ENCODE measurements around the gene BABAM2.

Gene BABAM2

DNA sequence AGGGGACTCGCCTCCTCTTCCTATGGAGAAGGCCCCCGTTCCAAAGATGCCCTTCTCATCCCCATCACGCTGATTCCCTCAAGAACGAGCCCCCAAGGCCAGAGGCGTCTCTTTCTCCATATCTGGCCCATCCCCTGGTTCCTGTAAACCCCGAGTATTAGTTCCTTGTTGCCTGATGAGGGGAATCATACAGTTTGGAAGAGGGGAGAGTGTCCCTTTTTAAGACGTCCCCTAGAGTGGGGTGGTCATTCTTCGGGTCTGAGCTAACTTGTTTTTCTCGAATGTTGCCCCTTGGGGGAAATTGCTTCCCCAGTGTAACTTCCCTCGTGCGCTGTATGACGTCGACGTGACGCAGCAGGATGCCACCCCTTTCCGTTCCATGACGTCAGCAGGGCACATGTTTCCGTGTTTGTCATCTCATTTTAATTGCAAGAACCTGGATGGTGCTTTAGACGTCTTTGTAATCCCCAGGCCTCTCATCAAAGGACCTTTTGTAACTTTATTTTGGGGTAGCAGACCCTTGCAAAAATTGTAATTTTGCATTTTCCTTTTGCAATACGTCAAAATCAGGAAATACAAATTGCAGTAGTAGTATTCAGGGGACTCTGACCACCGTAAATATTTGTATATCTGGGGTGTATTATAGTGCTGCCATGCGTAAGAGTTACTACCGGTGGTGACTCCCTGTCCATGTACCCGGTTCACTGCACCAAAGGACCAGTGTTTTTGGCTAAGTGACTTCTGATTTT is 569 bp downstream of the BABAM2 start (continued):
- TF ChIP-seq ZNF544 (tag by site-specific recombination; IDR thresholded peaks at IDR 0.05), result no peak
- no peak for TF ChIP-seq ZNF133 (tag by site-specific recombination; IDR thresholded peaks at IDR 0.05)
- no peak for TF ChIP-seq FEZF1 (tag by site-specific recombination; IDR thresholded peaks at IDR 0.05)
- TF ChIP-seq ELK4 (IDR thresholded peaks at IDR 0.05; ENCODE audit: borderline replicate concordance, low read depth, low read length), result no peak
- no peak for TF ChIP-seq TRIM28 (IDR thresholded peaks at IDR 0.05; ENCODE audit: borderline replicate concordance, low read length)
- TF ChIP-seq ZNF175 (tag by site-specific recombination; IDR thresholded peaks at IDR 0.05), result no peak
- TF ChIP-seq ZNF580 (tag by site-specific recombination; IDR thresholded peaks at IDR 0.05), result no peak
- TF ChIP-seq ZNF24 (tag by site-specific recombination; IDR thresholded peaks at IDR 0.05), result no peak
- no peak for TF ChIP-seq ZNF184 (tag by site-specific recombination; IDR thresholded peaks at IDR 0.05)
- no peak for TF ChIP-seq KLF16 (tag by site-specific recombination; IDR thresholded peaks at IDR 0.05)
- no peak for TF ChIP-seq SETDB1 (IDR thresholded peaks at IDR 0.05; ENCODE audit: insufficient read length, low read length)
- peak; percentile 25; the same call in 1 of the 2 replicates for TF ChIP-seq ZNF76 (tag by site-specific recombination; IDR thresholded peaks at IDR 0.05; ENCODE audit: borderline replicate concordance, low read depth)
- TF ChIP-seq, protein P1, sequence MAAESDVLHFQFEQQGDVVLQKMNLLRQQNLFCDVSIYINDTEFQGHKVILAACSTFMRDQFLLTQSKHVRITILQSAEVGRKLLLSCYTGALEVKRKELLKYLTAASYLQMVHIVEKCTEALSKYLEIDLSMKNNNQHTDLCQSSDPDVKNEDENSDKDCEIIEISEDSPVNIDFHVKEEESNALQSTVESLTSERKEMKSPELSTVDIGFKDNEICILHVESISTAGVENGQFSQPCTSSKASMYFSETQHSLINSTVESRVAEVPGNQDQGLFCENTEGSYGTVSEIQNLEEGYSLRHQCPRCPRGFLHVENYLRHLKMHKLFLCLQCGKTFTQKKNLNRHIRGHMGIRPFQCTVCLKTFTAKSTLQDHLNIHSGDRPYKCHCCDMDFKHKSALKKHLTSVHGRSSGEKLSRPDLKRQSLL (tag by site-specific recombination; IDR thresholded peaks at IDR 0.05), result no peak
- TF ChIP-seq ZNF341 (tag by site-specific recombination; IDR thresholded peaks at IDR 0.05; ENCODE audit: low read depth), result 0 out of 2 replicates have a peak, but pooled peaks have one; percentile 13
- TF ChIP-seq KLF17 (tag by site-specific recombination; IDR thresholded peaks at IDR 0.05), result no peak
- no peak for TF ChIP-seq ZNF596 (tag by site-specific recombination; IDR thresholded peaks at IDR 0.05)
- TF ChIP-seq MZF1 (tag by site-specific recombination; IDR thresholded peaks at IDR 0.05; ENCODE audit: borderline replicate concordance), result no peak
- TF ChIP-seq ZNF529 (tag by site-specific recombination; IDR thresholded peaks at IDR 0.05; ENCODE audit: insufficient replicate concordance), result no peak
- TF ChIP-seq, protein P2, sequence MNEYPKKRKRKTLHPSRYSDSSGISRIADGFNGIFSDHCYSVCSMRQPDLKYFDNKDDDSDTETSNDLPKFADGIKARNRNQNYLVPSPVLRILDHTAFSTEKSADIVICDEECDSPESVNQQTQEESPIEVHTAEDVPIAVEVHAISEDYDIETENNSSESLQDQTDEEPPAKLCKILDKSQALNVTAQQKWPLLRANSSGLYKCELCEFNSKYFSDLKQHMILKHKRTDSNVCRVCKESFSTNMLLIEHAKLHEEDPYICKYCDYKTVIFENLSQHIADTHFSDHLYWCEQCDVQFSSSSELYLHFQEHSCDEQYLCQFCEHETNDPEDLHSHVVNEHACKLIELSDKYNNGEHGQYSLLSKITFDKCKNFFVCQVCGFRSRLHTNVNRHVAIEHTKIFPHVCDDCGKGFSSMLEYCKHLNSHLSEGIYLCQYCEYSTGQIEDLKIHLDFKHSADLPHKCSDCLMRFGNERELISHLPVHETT (tag by site-specific recombination; IDR thresholded peaks at IDR 0.05), result peak; percentile 68
- TF ChIP-seq, protein P3, sequence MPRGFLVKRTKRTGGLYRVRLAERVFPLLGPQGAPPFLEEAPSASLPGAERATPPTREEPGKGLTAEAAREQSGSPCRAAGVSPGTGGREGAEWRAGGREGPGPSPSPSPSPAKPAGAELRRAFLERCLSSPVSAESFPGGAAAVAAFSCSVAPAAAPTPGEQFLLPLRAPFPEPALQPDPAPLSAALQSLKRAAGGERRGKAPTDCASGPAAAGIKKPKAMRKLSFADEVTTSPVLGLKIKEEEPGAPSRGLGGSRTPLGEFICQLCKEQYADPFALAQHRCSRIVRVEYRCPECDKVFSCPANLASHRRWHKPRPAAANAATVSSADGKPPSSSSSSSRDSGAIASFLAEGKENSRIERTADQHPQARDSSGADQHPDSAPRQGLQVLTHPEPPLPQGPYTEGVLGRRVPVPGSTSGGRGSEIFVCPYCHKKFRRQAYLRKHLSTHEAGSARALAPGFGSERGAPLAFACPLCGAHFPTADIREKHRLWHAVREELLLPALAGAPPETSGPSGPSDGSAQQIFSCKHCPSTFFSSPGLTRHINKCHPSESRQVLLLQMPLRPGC (tag by site-specific recombination; IDR thresholded peaks at IDR 0.05), result peak; percentile 50; the same call in 1 of the 2 replicates
- TF ChIP-seq ZNF624 (tag by site-specific recombination; IDR thresholded peaks at IDR 0.05), result no peak
- no peak for TF ChIP-seq ZNF48 (tag by site-specific recombination; IDR thresholded peaks at IDR 0.05)
- TF ChIP-seq ZNF777 (tag by site-specific recombination; IDR thresholded peaks at IDR 0.05; ENCODE audit: borderline replicate concordance), result no peak
- TF ChIP-seq ZNF558 (tag by site-specific recombination; IDR thresholded peaks at IDR 0.05), result 0 out of 2 replicates have a peak, but pooled peaks have one; percentile 18
